C1 segment of cervical spinal cord (tissue), 14 donors: ENCODE results near the gene RNU7-1.

Source experiments
- DNase-seq, 14 donors: peaks; one replicate each; lab custom pipeline; 2025; lab: John Stamatoyannopoulos, UW

RNU7-1 gene

DNA sequence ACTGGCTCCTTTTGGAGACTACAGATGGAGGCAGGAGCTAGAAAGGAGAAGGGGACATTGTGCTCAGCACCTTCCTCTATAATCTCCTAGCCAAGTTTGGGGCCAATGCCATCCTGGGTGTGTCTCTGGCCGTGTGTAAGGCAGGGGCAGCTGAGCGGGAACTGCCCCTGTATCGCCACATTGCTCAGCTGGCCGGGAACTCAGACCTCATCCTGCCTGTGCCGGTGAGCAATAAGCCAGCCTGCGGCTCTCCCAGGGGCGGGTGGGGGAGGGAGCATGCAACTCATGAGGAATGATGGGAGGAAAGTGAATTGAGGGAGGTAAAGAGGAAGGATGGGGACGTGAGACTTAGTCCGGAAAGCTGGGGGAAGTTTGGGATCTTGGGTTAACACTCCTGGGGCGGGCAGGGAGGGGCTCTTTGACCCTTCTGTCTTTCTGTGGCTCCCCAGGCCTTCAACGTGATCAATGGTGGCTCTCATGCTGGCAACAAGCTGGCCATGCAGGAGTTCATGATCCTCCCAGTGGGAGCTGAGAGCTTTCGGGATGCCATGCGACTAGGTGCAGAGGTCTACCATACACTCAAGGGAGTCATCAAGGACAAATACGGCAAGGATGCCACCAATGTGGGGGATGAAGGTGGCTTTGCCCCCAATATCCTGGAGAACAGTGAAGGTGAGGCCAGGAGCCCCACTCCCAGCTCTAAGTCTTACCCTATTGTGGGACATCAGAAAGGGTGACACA, 26.0 kb upstream of the RNU7-1 start:
- DNase-seq: no peak

DNA sequence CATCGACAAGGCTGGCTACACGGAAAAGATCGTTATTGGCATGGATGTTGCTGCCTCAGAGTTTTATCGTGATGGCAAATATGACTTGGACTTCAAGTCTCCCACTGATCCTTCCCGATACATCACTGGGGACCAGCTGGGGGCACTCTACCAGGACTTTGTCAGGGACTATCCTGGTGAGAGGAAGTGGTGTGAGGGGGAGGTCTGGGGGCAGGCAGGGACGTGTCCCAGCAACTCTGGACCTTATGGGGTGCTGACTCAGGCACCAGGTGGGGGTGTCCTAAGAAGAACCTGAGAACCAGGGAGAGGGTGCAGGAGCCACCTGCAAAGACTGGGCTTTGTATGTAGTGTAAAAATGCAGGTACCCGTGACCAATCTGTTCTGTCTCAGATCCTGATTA, 24.0 kb upstream of the RNU7-1 start:
- no peak for DNase-seq

DNA sequence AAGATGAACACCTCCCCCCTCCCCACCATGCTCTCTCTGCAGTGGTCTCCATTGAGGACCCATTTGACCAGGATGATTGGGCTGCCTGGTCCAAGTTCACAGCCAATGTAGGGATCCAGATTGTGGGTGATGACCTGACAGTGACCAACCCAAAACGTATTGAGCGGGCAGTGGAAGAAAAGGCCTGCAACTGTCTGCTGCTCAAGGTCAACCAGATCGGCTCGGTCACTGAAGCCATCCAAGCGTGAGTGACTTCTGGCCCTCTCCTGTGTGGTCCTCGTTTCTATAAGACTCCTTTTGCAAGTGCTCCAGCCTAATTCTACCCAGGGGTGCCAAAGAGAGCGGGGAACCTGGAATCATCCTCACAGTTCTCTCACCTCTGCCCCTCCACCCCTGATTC, 22.1 kb upstream of the RNU7-1 start:
- no peak for DNase-seq

DNA sequence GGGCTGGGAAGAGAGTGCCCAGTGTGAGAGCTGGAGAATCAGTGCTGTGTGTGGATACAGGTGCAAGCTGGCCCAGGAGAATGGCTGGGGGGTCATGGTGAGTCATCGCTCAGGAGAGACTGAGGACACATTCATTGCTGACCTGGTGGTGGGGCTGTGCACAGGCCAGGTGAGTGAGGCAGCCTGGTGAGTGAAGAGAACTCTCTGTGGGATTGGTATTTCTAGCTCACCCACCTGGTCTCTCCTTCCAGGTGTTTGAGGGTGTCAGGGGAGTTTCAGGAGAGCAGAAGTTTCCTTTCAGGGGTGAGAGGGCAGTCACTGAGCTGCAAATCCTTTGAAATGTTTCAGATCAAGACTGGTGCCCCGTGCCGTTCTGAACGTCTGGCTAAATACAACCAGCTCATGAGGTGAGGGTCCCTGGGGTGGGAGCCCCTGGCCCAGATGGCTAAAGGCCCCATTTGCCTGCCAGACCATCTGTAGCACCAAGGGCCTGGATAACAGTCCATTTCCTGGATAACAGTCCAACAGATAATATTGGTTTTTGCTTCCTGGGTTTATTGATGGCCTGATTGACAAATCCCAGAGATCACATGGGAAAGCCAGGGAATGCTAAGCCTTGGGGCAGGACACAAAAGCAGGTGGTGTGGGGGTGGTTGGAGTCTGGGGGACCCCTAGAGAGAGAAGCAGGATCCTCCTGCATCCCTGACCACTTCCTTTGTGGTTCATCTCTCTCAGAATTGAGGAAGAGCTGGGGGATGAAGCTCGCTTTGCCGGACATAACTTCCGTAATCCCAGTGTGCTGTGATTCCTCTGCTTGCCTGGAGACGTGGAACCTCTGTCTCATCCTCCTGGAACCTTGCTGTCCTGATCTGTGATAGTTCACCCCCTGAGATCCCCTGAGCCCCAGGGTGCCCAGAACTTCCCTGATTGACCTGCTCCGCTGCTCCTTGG, 21.3 kb upstream of the RNU7-1 start:
- no peak for DNase-seq

DNA sequence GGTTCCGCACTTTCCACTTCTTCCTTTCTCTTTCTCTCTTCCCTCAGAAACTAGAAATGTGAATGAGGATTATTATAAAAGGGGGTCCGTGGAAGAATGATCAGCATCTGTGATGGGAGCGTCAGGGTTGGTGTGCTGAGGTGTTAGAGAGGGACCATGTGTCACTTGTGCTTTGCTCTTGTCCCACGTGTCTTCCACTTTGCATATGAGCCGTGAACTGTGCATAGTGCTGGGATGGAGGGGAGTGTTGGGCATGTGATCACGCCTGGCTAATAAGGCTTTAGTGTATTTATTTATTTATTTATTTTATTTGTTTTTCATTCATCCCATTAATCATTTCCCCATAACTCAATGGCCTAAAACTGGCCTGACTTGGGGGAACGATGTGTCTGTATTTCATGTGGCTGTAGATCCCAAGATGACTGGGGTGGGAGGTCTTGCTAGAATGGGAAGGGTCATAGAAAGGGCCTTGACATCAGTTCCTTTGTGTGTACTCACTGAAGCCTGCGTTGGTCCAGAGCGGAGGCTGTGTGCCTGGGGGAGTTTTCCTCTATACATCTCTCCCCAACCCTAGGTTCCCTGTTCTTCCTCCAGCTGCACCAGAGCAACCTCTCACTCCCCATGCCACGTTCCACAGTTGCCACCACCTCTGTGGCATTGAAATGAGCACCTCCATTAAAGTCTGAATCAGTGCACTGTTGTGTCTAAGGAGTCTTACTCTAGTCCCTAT, 20.4 kb upstream of the RNU7-1 start:
- no peak for DNase-seq

DNA sequence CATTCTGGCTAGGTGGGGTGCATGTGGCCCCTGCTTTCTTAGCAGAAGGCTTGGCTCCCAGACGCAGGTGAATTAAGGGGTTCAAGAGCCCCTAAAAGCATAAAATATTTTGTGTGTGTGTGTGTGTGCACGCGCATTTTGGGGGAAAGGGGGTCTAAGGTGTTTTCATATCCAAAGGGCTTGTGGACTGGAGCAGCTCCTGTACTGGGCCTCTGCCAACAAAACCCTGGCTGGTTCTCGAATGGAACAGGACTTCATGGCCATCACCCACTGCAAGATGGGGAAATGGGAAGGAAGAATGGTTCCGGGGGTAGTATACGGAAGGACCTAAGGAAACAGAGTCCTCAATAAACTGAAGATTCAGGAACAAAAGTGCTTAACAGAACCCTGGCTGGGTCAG, 19.8 kb upstream of the RNU7-1 start:
- peak in 1 of 14 donors; percentile 50 for DNase-seq

DNA sequence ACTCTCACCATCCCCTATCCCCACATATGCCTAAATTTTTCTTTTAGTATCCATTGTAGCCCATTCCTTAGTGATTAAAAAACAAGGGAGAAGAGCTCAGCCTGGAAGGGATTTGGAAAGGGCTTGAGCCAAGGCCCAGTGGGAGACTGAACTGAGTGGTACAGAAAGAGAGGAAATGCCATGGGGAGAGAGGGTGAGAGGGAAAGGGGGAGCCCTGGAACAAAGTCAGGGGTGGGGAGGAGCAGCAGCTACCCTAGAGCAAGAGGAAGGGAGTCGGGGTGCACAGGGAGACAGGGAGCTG, 18.4 kb upstream of the RNU7-1 start:
- DNase-seq: peak in 5 of 14 donors; percentile 53 to 79 (median 71)

DNA sequence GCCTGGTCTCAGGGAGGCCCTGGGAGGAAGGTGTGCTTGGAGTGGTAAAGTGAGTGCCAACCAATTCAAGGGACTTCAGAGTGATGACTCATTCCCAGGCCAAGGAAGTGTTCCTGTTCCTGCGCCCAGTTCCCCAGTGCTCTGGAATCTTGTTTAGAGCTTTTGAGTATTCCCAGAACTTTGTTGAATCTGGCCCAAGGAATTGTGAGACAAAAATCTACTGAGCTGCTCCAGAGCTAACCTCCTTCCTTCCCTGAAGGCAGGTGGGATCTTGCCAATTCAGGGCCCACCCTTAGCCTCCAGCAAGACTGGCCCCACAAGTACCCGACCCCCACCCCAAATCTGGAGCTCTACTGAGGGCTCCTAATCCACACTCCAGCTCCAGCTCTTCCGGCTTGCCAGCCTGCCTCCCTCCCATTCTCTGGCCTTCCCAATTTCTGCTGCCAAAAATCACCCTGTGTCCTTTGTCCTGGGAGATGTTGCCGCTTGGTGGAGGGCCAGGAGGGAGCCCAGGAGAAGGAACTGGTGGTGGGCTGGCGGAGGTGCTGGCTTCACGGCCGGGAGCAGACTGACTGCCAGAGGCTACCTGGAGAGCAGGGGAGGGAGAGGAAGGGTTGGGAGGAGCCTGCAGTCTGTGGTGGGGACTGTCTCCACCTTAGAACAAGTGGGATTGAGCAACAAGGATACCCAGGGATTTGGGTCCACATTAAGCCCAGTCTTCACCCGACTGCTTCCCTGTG, 17.9 kb upstream of the RNU7-1 start:
- DNase-seq: peak in 13 of 14 donors; percentile 39 to 92 (median 69)

DNA sequence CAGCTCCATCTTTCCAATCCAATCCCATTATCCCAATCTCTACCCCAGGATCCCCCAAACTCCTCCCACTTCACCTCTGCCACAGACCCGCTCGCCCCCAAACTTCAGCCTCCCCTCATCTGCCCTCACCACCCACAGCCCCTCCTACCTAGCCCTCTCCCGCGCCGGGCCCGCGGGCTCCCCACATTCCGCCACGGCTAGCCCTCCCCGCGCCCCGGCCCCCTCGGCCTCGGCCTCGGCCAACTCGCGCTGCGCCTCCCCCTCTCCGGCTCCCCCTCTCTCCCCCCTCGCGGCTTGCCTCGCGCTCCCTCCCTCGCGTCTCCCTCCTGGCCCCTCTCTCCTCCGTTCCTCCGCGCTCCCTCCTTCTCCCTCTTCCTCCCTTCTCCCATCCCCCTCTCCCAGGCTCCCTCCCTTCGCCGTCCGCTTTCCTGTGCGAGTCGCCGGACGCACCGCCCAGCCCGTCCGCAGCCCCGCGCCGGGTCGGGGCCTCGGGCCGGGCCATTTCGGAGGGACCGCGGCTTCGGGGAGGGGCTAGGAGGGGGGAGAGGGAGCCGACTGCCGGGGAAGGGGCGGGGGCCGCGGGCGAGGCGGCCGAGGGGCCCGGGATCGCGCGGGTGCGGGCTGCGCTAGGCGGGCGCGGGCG, 16.1 kb upstream of the RNU7-1 start, which contains the start of gene ATN1:
TSS of gene ATN1 (plus strand) at position 581 of the 643 bp plus-strand sequence. CDS start 6,043 bp downstream, outside the sequence.
- peak in 12 of 14 donors; percentile 55 to 82 (median 75) for DNase-seq

DNA sequence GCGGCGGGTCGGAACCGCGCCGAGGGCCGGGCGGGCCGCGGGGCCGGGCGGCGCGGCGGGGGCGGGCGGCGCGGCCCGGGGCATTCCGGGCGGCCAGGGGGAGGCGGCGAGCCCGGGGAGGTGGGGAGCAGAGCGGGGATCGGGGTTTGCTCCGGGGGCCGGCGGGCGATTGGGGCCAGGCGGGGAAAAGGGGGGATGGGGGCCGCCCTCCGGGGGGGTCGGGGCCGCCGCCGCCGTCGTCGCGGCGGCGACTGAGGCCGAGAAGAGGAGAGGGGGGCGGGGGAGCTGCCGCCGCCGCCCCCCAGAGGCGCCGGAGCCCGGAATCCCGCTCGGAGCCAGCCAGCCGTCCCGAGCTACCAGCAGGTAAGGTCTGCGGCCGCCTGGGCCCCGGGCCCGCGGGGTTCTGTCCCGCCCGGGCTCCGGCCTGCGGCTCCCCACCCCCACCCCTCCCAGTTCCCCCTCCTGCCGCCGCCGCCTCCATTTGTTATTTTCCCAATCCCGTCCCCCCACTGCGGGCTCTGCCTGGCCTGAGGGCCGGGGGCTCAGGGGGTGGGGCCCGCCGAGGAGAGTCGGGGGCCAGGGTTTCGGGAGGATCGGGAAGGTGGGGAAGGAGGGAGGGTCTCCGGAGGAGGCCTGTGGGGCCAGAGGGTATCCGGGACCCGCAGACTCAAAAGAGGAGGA, 15.5 kb upstream of the RNU7-1 start:
- DNase-seq: peak in 6 of 14 donors; percentile 18 to 48 (median 36)

DNA sequence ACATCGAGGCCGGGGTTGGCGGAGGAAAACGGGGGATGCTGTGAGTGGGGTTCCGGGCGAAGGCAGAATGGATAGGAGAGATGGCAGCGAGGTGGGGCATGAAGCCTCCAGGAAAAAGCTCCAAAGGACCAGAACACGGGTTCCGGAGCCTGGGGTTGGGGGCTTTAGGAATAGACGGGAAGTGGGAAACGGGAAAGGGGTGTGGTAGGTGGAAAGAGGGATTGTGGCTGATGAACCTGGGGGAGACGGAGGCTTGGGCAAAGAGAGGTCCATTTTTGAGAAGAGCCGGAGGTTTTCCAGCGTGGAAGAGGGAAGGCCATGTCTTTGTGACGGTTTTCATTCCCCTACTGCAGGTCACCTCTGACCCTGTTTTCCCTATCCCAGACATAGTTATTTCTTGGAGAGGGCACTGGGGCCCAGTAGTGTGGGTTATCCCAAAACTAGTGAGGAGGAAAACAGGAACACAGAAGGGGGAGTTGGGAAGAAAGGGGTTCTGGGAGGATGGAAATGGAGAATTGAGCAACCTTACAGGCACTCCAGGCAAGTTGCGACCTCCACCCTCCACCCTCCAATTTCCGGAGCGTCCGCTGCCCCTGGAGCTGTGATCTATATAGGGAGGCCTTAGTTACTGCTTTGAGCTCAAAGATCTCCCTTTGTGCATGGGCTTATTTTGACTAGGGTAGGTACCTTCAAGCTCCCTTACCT, 14.8 kb upstream of the RNU7-1 start:
- DNase-seq: peak in 1 of 14 donors; percentile 20

DNA sequence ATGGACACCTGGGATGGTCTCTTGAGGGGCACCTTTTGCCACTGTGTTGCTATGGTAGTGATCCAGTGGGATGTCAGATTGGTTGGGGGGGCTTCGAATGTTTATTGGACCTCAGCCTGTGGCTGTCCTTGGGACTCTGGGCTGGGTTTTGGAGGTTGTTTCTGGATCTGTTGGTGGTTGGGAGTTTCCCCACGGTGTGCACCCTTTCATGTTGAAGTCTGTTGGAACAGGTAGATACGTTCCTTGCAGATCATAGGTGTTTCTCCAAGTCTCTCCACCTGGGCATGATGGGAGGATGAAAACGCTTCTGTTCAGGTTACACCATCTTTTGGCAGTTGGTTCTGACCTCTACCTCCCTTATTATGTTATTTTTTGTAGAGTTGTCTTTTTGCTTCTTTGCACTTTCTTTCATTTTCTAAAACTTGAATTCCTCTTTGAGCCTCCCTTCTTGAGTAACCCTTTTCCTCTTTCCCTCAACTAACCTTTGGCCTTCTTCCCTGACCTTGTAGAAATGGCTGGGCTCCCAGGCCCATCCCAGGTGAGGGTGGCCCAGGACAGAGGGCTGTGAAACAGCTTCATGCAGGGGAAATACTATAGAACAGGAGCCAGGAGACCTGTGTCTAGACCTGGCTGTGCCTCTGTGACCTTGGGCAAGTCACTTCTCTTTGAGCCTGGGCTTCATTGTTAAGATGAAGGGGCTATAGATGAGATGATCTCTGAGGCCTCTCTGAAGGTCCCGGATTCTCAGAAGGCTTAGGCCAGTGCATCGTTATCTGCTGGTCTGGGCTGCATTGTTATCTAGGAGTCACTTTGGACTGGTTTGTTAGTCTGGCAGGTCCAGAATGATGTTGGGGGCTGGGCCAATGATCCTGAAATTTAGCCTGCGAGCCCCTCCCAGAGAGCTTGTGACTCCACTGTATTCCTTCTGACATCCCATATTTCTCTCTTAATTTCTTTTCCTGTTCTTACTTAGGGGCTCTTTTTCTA, 13.9 kb upstream of the RNU7-1 start:
- no peak for DNase-seq

DNA sequence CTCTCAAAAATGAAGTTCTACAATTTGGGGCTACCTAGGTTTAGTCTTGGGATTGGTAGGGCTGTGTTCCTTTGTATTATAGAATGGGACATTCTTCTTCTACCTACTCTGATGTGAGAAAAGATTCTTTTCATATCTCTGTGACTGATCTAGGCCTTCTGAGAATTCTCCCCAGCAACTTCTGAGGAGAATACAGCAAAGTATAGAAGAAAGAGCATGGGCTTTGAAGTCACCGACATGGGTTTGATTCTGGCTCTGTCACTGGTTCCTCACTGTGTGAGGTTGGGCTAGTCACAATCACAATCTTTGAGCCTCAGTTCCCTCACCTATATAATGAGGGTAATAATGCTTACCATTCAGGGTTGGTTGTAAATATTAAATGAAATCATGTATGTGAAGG, 10.8 kb upstream of the RNU7-1 start:
- DNase-seq: no peak

DNA sequence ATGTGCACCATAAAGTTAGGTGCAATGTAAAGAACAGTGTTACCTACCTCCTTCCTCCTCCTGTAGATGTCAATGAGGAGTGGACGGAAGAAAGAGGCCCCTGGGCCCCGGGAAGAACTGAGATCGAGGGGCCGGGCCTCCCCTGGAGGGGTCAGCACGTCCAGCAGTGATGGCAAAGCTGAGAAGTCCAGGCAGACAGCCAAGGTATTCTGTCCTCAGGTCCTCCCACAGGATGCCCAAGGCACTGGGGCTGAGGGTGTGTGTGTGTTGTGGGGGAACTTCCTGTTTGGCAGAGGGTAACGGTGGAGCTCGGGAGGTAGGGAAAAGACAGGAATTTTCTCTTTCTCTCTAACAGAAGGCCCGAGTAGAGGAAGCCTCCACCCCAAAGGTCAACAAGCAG, 9.5 kb upstream of the RNU7-1 start:
- no peak for DNase-seq

DNA sequence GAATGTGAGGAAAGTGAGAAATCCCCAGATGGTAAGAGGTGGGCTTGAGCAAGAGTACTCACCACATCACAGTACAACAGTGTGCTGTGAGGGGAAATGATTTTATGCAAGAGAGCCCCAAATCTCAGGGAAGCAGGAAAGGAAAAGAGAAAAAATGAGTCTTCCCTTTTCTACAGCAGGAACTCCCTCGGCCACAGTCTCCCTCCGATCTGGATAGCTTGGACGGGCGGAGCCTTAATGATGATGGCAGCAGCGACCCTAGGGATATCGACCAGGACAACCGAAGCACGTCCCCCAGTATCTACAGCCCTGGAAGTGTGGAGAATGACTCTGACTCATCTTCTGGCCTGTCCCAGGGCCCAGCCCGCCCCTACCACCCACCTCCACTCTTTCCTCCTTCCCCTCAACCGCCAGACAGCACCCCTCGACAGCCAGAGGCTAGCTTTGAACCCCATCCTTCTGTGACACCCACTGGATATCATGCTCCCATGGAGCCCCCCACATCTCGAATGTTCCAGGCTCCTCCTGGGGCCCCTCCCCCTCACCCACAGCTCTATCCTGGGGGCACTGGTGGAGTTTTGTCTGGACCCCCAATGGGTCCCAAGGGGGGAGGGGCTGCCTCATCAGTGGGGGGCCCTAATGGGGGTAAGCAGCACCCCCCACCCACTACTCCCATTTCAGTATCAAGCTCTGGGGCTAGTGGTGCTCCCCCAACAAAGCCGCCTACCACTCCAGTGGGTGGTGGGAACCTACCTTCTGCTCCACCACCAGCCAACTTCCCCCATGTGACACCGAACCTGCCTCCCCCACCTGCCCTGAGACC, 8.0 kb upstream of the RNU7-1 start:
- no peak for DNase-seq

DNA sequence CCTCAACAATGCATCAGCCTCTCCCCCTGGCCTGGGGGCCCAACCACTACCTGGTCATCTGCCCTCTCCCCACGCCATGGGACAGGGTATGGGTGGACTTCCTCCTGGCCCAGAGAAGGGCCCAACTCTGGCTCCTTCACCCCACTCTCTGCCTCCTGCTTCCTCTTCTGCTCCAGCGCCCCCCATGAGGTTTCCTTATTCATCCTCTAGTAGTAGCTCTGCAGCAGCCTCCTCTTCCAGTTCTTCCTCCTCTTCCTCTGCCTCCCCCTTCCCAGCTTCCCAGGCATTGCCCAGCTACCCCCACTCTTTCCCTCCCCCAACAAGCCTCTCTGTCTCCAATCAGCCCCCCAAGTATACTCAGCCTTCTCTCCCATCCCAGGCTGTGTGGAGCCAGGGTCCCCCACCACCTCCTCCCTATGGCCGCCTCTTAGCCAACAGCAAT, 7.4 kb upstream of the RNU7-1 start:
- DNase-seq: no peak
